Hepatocyte (in vitro differentiated cells): ENCODE data around the gene OR6C75. TPM values are rescaled to one million over a fixed set of nuclear protein-coding genes. Genes with fewer than 3 reads are reported as not detected.
"Not testable (repeated sequence)": the region's sequence is repeated elsewhere in the genome, so short reads cannot be mapped to it uniquely, and the experiment has no call there.

Experiments used
- DNase-seq: peaks from one replicate; pipeline ENCODE4 v3.0.0-alpha.2; 2016; ENCODE audit warnings: low spot score
- H2AFZ ChIP-seq: fragments of 200-600 bp; sonication (generic); 2 replicates; pipeline ENCODE4 v1.6.0; 2016; ENCODE audit warnings: antibody characterized with exemption, mild to moderate bottlenecking
- H3K27ac ChIP-seq: fragments of 200-600 bp; sonication (generic); 2 replicates; pipeline ENCODE4 v1.5.1; 2016; ENCODE audit warnings: mild to moderate bottlenecking
- H3K27me3 ChIP-seq: fragments of 200-600 bp; sonication (generic); 2 replicates; pipeline ENCODE4 v1.6.1; 2016
- H3K36me3 ChIP-seq: fragments of 200-600 bp; sonication (generic); replicated peaks from 2 replicates; pipeline ENCODE4 v1.5.1; 2016; ENCODE audit warnings: low read depth; ENCODE audit not compliant: insufficient read depth
- H3K4me1 ChIP-seq: fragments of 200-600 bp; sonication (generic); 2 replicates; pipeline ENCODE4 v1.5.1; 2016; ENCODE audit warnings: mild to moderate bottlenecking, moderate library complexity; ENCODE audit not compliant: insufficient read depth
- H3K4me2 ChIP-seq: fragments of 200-600 bp; sonication (generic); 2 replicates; pipeline ENCODE4 v1.6.0; 2016
- H3K4me3 ChIP-seq: fragments of 200-600 bp; sonication (generic); 2 replicates; pipeline ENCODE4 v1.5.1; 2016; ENCODE audit warnings: mild to moderate bottlenecking
- H3K79me2 ChIP-seq: fragments of 200-600 bp; sonication (generic); 2 replicates; pipeline ENCODE4 v1.6.0; 2017; ENCODE audit warnings: mild to moderate bottlenecking
- H3K9me2 ChIP-seq: fragments of 200-600 bp; sonication (generic); replicated peaks from 2 replicates; pipeline ENCODE4 v1.6.0; 2017; ENCODE audit warnings: mild to moderate bottlenecking; ENCODE audit not compliant: insufficient read depth
- H3K9me3 ChIP-seq: fragments of 200-600 bp; sonication (generic); 2 replicates; pipeline ENCODE4 v1.5.1; 2016; ENCODE audit warnings: low read depth, mild to moderate bottlenecking
- H4K20me1 ChIP-seq: fragments of 200-600 bp; sonication (generic); 2 replicates; pipeline ENCODE4 v1.6.0; 2016; ENCODE audit warnings: mild to moderate bottlenecking; ENCODE audit not compliant: insufficient read depth, poor library complexity, severe bottlenecking
- CTCF ChIP-seq: fragments of 200-600 bp; sonication (generic); IDR thresholded peaks from 2 replicates; pipeline ENCODE4 v1.5.1; 2016; ENCODE audit warnings: antibody characterized with exemption, mild to moderate bottlenecking; ENCODE audit not compliant: poor library complexity
- EZH2 ChIP-seq: fragments of 200-600 bp; sonication (generic); IDR thresholded peaks from 2 replicates; pipeline ENCODE4 v1.6.1; 2016; ENCODE audit warnings: antibody characterized with exemption, mild to moderate bottlenecking, borderline replicate concordance
- EZH2phosphoT487 ChIP-seq: fragments of 200-600 bp; sonication (generic); IDR thresholded peaks from one replicate; pipeline ENCODE4 v1.6.1; 2018; ENCODE audit warnings: antibody characterized with exemption, mild to moderate bottlenecking, low read depth, moderate library complexity; ENCODE audit not compliant: unreplicated experiment, severe bottlenecking
- WGBS: methylation state at CpG from one replicate; pipeline ENCODE4 v1.1.6; 2016; ENCODE audit warnings: low lambda C conversion rate; ENCODE audit errors: missing lambda C conversion rate; 5-methylcytosine and 5-hydroxymethylcytosine counted together
- polyA plus RNA-seq: library from polyadenylated mRNA; unstranded; fragments of >200 nt; fragmentation: Nextera tagmentation; extraction: Ambion mirVana; gene quantifications from 2 replicates; pipeline ENCODE4 v1.2.1, GENCODE V29; 2016
- total RNA-seq: library from RNA; depleted of rRNA; stranded (reverse); fragments of >200 nt; gene quantifications from 2 replicates; pipeline ENCODE4 v1.2.3, GENCODE V29; 2014

OR6C75 gene
- total and polyA plus RNA-seq, 2 experiments from 2014 or later, result not detected

DNA sequence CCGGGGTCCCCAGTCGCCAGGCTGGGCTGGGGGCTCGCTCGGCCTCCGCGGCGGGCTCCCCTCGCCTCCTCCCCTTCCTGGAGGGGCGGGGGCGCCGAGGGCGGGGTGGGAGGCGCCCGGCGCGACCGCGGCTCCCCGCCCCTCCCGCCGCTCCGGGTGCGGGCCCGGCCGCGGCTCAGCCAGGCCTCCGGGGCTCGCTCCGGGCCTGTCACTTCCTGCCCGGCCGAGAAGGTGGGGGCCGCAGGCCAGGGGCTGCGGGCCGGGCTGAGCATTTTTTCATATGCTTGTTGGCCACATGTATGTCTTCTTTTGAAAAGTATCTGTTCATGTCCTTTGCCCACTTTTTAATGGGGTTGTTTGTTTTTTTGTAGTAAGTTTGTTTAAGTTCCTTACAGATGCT, 52.1 kb downstream of the OR6C75 start:
- not testable (repeated sequence) for H3K79me2 ChIP-seq, H3K36me3 ChIP-seq, H3K4me1 ChIP-seq, H3K27me3 ChIP-seq, H3K4me3 ChIP-seq, H4K20me1 ChIP-seq, DNase-seq, H3K27ac ChIP-seq, H3K9me3 ChIP-seq, H3K9me2 ChIP-seq
- Histone ChIP-seq H2AFZ (peak overlapping the region; percentile 71), H3K4me2 (peak overlapping the region; percentile 71)
- no CpG with 5 or more reads among the region's 34 CpGs for WGBS

- Histone ChIP-seq H3K4me2 (no peak overlapping the region), H3K9me2 (no peaks in the 10 kb centered on the region), H3K27me3 (no peaks in the 10 kb centered on the region), H2AFZ (no peak overlapping the region), H3K9me3 (no peaks in the 10 kb centered on the region), H3K36me3 (no peaks in the 10 kb centered on the region), H3K4me1 (no peaks in the 10 kb centered on the region), H3K79me2 (no peaks in the 10 kb centered on the region), H3K27ac (no peak overlapping the region), H4K20me1 (no peaks in the 10 kb centered on the region), H3K4me3 (no peak overlapping the region)
- WGBS, result 96% methylated on average over 1 of the region's 1 CpG
- TF ChIP-seq EZH2, result no peak
- no peak for TF ChIP-seq CTCF
- no peak for TF ChIP-seq EZH2phosphoT487
- no peak for DNase-seq
These were observed 54.2 kb downstream of the OR6C75 start for GRCh38 chr12:55416961-55417360.

Other genes with a start within 250 kb of the OR6C75 start
- gene OR9K2, start 236.6 kb upstream of the OR6C75 start, total RNA-seq, result not detected in 2 replicates
- not detected in 2 replicates for gene OR9K2, start 236.6 kb upstream of the OR6C75 start, polyA plus RNA-seq
- not detected in 2 replicates for gene OR10A7, start 141.9 kb upstream of the OR6C75 start, total RNA-seq
- gene OR10A7, start 141.9 kb upstream of the OR6C75 start, polyA plus RNA-seq, result not detected in 2 replicates
- not detected in 2 replicates for gene OR6C74, start 118.4 kb upstream of the OR6C75 start, total RNA-seq
- gene OR6C74, start 118.4 kb upstream of the OR6C75 start, polyA plus RNA-seq, result not detected in 2 replicates
- gene OR6C6, start 66.4 kb upstream of the OR6C75 start, total RNA-seq, result not detected in 2 replicates
- not detected in 2 replicates for gene OR6C6, start 66.4 kb upstream of the OR6C75 start, polyA plus RNA-seq
- not detected in 2 replicates for gene OR6C1, start 48.6 kb upstream of the OR6C75 start, total RNA-seq
- gene OR6C1, start 48.6 kb upstream of the OR6C75 start, polyA plus RNA-seq, result not detected in 2 replicates
- gene OR6C3, start 32.2 kb upstream of the OR6C75 start, total RNA-seq, result not detected in 2 replicates
- not detected in 2 replicates for gene OR6C3, start 32.2 kb upstream of the OR6C75 start, polyA plus RNA-seq
- gene OR6C65, start 37.6 kb downstream of the OR6C75 start, total RNA-seq, result not detected in 2 replicates
- gene OR6C65, start 37.6 kb downstream of the OR6C75 start, polyA plus RNA-seq, result not detected in 2 replicates
- not detected in 2 replicates for gene OR6C76, start 63.3 kb downstream of the OR6C75 start, total RNA-seq
- gene OR6C76, start 63.3 kb downstream of the OR6C75 start, polyA plus RNA-seq, result not detected in 2 replicates
- not detected in 2 replicates for gene OR6C2, start 81.1 kb downstream of the OR6C75 start, total RNA-seq
- gene OR6C2, start 81.1 kb downstream of the OR6C75 start, polyA plus RNA-seq, result not detected in 2 replicates
- not detected in 2 replicates for gene OR6C70, start 107.2 kb downstream of the OR6C75 start, total RNA-seq
- gene OR6C70, start 107.2 kb downstream of the OR6C75 start, polyA plus RNA-seq, result not detected in 2 replicates
- gene OR6C68, start 129.4 kb downstream of the OR6C75 start, total RNA-seq, result not detected in 2 replicates
- gene OR6C68, start 129.4 kb downstream of the OR6C75 start, polyA plus RNA-seq, result not detected in 2 replicates
- gene OR6C4, start 186.6 kb downstream of the OR6C75 start, total RNA-seq, result not detected in 2 replicates
- gene OR6C4, start 186.6 kb downstream of the OR6C75 start, polyA plus RNA-seq, result not detected in 2 replicates
- gene OR2AP1, start 209.5 kb downstream of the OR6C75 start, total RNA-seq, result not detected in 2 replicates
- gene OR2AP1, start 209.5 kb downstream of the OR6C75 start, polyA plus RNA-seq, result not detected in 2 replicates